GM10248 (cell line): Measurements from ENCODE around the gene SLC9A4.

Source experiments
- CTCF ChIA-PET: fragments of 300-600 bp; sonication (Branson Sonifier 250); formaldehyde crosslinking; extraction: SDS; loops from one replicate; lab custom pipeline; 2021; ENCODE audit warnings: antibody characterized with exemption; lab: Yijun Ruan, JAX
- POLR2A ChIA-PET: fragments of 350-650 bp; sonication (Branson Sonifier 250); formaldehyde crosslinking; extraction: SDS; loops from one replicate; lab custom pipeline; 2020; ENCODE audit warnings: antibody characterized with exemption; lab: Yijun Ruan, JAX
- DNase-seq: peaks from one replicate; pipeline ENCODE4 v3.0.0; 2012; ENCODE audit errors: extremely low spot score
- CTCF ChIP-seq: IDR thresholded peaks from 2 replicates; pipeline ENCODE4 v1.5.1; 2012; ENCODE audit warnings: mild to moderate bottlenecking, low read depth; ENCODE audit errors: extremely low read depth, missing control alignments, control extremely low read depth

The SLC9A4 gene

GRCh38 chr2:102449370-102449974 is 23.6 kb upstream of the SLC9A4 start:
- peak; percentile 79 for TF ChIP-seq CTCF
- peak; percentile 46 for DNase-seq
- CTCF ChIA-PET = interaction anchor here (0.7 to 6.7 kb wide), 10 partner anchors 8 to 443 kb away, joined by 3 to 47 read pairs (median 4); no protein-coding TSS in a partner anchor
- POLR2A ChIA-PET = no interaction called here

- no peak for TF ChIP-seq CTCF
- DNase-seq = no peak
- ChIA-PET CTCF (interaction anchor here (0.9 to 6.7 kb wide), 7 partner anchors 9 to 681 kb away, joined by 3 to 47 read pairs (median 10); partner anchors contain the start of genes IL18R1 and SLC9A4), POLR2A (interaction anchor here (0.5 to 0.6 kb wide), 2 partner anchors 188 to 394 kb away, joined by 3 read pairs; no protein-coding TSS in a partner anchor)
These were observed 21.1 kb upstream of the SLC9A4 start for GRCh38 chr2:102451968-102452367.

- ChIA-PET CTCF (interaction anchor here (0.8 to 3.9 kb wide), 6 partner anchors 10 to 213 kb away, joined by 3 to 24 read pairs (median 4); partner anchors contain the start of gene IL18R1), POLR2A (no interaction called here)
- TF ChIP-seq CTCF = no peak
- DNase-seq = no peak
These were observed 19.5 kb upstream of the SLC9A4 start for GRCh38 chr2:102453501-102453900.

- no peak for DNase-seq
These were observed 17.9 kb upstream of the SLC9A4 start for GRCh38 chr2:102455061-102455670.

GRCh38 chr2:102460467-102460866 is 12.6 kb upstream of the SLC9A4 start:
- ChIA-PET CTCF (interaction anchor here (1.3 to 6.7 kb wide), 4 partner anchors 11 to 219 kb away, joined by 3 to 43 read pairs (median 6); partner anchors contain the start of gene SLC9A4), POLR2A (no interaction called here)
- no peak for TF ChIP-seq CTCF
- DNase-seq = no peak

More at GRCh38 chr2:102455061-102455670, 17.9 kb upstream of the SLC9A4 start:
- CTCF ChIA-PET = interaction anchor here (0.9 to 3.9 kb wide), 4 partner anchors 12 to 435 kb away, joined by 3 to 24 read pairs (median 5); partner anchors contain the start of gene IL18R1
- POLR2A ChIA-PET = no interaction called here
- TF ChIP-seq CTCF = no peak

GRCh38 chr2:102461188-102461587 is 11.8 kb upstream of the SLC9A4 start:
- DNase-seq = no peak
- ChIA-PET POLR2A (no interaction called here), CTCF (interaction anchor here (1.0 to 6.7 kb wide), 6 partner anchors 11 to 455 kb away, joined by 3 to 43 read pairs (median 4); partner anchors contain the start of gene SLC9A4)
- TF ChIP-seq CTCF = no peak
